GM18907 (cell line): ENCODE results near the gene DNAJB1.
A peak's percentile ranks its signal among the peaks of the same experiment; 100 is the strongest.

Experiments used
- ATAC-seq: cut with Tn5 transposase; IDR thresholded peaks from one replicate; pipeline ENCODE4 v1.9.1; 2021; ENCODE audit warnings: mild to moderate bottlenecking, moderate library complexity; ENCODE audit not compliant: unreplicated experiment

The DNAJB1 gene

DNA sequence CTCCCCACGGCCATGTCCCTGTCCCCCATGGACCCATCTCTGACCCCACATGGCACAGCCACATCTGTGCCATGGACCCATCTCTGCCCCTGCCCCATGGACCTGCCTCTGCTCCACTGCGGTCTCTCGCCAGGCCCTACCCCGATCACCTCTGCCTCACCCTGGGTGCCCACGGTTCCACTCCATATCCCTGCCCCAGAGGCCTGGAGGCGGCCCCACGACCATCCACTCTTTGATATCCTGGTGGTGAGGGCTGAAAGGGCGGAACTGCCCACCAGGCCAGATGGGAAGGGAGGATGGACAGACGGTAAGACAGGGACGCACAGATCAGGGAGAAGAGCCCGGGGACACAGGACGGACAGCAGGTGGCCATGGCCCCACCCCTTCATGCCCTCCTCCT is 43.4 kb downstream of the DNAJB1 start:
- no peak for ATAC-seq

DNA sequence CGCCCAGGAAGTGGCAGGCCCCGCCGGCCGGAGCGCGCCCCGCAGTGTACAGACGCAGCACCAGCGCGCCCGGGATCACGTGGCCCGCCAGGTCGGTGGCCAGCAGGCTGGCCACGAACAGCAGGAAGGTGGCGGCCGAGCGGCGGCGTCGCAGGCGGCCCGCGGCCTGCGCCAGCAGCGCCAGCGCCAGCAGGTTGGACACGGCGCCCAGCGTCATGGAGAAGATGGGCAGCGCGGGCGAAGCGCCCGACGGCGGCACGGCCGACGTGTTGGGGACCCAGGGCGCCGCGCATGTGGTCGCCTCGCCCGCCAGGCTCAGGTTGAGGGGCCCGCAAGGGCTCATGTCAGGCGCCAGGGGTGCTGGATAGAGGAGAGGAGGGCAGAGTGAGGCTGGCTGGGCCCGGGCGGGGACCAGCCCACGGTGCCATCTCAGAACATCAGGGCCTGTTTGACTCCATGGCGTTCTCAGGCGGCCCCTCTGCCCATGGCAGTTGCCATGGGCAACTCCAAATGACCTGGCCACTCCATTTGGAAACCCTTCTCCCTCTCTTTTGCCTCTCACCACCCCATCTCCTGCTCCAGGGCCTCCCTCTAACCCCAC is 44.1 kb downstream of the DNAJB1 start:
- ATAC-seq = no peak

DNA sequence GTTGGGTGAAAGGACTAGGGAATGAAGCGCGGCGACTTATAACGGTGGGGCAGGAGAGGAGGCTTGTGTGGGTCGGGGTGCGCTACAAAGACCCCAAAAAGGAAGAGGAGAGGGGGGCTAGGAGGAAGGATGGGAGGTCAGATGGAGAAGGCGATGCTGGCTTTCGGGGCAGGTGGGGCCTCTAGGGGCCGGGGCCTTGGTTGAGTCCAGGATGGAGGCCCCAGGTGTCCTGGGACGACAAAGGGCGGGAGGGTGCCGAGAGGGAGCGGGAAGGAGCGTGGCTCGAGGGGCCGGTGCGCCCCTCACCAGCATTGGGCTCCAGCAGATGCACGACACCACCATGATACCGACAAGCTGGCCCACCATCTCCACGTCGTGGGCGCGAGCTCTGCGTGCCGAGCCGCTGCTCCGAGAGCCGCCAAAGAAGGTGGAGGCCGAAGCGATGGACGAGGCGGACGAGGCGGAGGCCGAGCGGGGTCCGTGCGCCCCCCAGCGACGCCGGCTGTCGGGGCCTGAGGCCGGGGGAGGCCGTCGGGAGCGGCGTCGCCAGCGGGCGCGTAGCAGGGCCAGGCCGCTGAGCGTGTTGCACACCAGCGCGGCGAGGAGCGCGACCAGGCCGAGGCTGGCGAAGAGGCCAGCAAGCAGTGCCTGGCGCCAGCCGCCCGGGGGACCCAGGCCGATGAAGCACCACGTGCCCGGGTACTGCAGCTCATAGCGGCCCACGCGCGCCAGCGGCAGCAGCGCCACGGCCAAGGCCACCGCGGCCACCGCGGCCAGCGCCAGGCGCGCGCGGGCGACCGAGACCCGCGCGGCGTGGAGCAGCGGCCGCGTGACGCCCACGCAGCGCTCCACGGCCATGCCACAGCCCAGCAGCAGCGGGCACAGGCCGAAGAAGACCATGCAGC is 44.9 kb downstream of the DNAJB1 start:
- ATAC-seq = no peak

DNA sequence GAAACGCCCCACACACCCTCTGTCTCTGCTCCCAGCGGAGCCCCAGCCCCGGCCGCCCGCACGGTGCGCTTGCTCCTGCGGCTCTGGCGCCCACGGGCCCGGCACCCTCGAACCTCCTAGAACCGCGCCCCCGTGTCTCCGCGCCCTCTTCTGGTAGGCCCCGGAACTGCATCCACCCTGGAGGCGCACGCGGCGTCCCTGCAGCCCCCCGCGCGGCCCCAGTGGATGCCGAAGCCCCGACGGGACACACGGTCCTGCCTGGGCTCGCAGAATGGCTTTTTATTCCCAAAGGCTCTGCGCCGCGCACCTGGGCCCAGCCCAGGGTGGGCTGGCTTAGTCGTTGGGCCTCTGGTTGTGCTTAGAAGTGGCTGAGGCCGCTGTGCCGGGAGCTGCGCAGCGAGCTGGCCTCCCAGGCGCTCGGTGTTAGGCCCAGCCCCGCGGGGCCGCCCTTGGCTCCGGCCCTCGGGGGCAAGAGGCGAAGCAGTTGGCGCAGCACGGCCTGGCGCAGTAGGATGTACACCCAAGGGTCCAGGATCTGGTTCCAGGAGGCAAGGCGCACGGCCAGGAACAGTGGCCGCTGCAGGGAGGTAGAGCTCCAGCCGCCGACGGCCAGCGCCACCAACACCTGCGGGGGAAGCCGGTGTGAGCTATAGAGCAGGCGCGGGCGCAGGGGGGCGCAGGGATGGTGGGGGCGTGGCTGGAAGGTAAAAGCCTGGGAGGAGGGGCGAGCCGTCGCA is 45.8 kb downstream of the DNAJB1 start:
- ATAC-seq = peak; percentile 44

DNA sequence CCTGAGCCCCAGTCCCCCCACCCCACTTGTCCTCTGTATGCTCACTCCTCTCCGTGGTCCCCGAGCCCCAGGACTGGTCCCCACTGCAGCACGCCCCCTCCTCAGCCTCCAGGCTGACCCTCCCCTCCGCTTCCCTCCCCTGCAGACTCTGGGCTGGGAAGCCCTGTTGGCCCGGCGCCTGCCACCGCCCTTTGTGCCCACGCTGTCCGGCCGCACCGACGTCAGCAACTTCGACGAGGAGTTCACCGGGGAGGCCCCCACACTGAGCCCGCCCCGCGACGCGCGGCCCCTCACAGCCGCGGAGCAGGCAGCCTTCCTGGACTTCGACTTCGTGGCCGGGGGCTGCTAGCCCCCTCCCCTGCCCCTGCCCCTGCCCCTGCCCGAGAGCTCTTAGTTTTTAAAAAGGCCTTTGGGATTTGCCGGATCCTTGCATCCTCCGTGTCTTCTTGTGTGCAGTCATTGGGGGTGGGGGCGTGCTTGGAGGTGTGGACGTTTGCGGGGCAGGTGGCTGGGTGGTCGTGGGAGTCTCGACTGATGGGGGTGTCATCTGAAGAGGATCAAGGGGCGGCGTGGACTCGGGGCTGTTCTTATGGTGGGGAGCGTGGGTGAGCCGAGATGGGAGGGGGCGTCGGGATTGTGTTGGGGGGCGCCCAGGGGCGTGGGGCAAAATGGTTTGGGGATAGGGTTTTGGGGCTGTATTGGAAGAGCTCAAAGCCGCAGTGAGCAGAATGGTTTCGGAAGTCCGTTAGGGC is 46.6 kb downstream of the DNAJB1 start:
- no peak for ATAC-seq

DNA sequence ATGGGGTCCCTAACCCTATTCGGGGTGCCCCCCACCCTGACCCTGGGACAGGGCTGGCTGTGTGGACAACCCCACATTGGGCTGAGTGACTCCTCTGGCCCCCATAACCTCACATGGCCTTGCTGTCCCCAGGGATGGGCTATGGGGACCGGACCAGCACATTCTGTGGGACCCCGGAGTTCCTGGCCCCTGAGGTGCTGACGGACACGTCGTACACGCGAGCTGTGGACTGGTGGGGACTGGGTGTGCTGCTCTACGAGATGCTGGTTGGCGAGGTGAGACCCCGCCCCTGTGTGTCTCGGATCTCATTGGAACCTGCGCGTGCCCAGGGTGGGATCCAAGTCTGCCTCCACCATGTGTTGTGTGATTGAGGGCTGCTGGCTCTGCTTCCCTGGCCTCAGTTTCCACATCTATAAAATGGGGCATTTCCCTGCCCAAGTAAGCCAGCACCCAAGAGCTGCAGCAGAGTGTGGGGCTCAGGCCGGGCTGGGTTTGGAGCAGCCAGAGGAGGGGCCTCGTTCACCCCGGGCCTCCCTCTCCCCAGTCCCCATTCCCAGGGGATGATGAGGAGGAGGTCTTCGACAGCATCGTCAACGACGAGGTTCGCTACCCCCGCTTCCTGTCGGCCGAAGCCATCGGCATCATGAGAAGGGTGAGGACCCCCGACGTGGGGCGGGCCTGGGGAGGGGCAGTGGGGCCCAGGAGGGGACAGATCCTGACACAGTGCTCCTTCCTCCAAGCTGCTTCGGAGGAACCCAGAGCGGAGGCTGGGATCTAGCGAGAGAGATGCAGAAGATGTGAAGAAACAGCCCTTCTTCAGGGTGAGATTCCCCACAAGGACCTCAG is 47.9 kb downstream of the DNAJB1 start:
- no peak for ATAC-seq

DNA sequence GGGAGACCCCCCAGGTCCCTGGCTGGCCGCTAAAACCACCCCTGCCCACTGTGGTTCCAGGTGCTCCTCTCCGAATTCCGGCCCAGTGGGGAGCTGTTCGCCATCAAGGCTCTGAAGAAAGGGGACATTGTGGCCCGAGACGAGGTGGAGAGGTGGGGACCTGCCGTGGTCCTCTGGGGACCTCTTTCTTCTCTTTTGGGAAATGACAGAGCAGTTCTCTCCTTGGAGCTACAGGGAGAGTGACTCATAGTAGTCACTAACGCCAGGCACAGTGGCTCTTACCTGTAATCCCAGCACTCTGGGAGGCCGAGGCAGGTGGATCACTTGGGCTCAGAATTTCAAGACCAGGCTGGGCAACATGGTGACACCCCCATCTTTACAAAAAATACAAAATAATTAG is 50.4 kb downstream of the DNAJB1 start:
- no peak for ATAC-seq

DNA sequence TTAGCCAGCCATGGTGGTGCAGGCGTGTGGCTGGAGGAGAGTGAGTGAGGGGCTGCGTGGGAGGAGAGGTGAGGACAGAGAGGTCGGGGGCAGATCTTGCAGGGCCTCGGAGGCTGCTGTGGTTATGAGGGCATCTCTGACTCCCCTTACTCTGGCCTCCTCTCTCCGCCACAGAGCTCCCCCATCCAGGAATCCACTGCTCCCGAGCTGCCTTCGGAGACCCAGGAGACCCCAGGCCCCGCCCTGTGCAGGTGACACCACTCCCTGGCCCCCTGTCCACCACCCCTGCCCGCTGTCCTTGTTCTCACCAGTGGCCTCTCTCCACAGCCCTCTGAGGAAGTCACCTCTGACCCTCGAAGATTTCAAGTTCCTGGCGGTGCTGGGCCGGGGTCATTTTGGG is 50.8 kb downstream of the DNAJB1 start:
- no peak for ATAC-seq
